H1 (cell line): Measurements from ENCODE around the gene TSPAN5. TPM values are rescaled to one million over a fixed set of nuclear protein-coding genes. Genes with fewer than 3 reads are reported as not detected.

Experiments used
- CBX5 ChIP-seq: fragments of 300-800, 300-1000 bp; sonication (generic); IDR thresholded peaks from 2 replicates; pipeline ENCODE4 v1.7.1; 2016; ENCODE audit warnings: antibody characterized with exemption, low read length, low read depth
- polyA plus RNA-seq, 7 experiments: library from polyadenylated mRNA; depleted of rRNA in 3 of 7; stranded (reverse) in 5 of 7; unstranded in 2 of 7; fragments of >200 nt in 5 of 7; fragments of 200-250 nt in 2 of 7; gene quantifications; 1 replicate in 5 of 7; 2 replicates in 1 of 7; 4 replicates in 1 of 7; pipeline versions ENCODE4 v1.2.1 to v1.2.3, GENCODE V29; 2011 to 2013; ENCODE audit warnings: missing spikeins in 2 of 7, mixed read lengths in 2 of 7
- total RNA-seq: library from RNA; stranded (reverse); fragmentation: NEBNext Ultra II Directional; extraction: Animal tissue kit (Norgen Biotek cat#: 25700); gene quantifications from 2 replicates; pipeline ENCODE4 v1.2.1, GENCODE V29; 2021

The TSPAN5 gene
- total and polyA plus RNA-seq, 2 of the 8 experiments (the other 6 are each of a cell fraction or from before 2014, with no cell fraction given) = 17.6 to 21.2 TPM

GRCh38 chr4:98614094-98614493, 44.3 kb downstream of the TSPAN5 start (continued):
- TF ChIP-seq CBX5 = no peak
